ENCODE results near the gene ABCA8.

The ABCA8 gene

DNA sequence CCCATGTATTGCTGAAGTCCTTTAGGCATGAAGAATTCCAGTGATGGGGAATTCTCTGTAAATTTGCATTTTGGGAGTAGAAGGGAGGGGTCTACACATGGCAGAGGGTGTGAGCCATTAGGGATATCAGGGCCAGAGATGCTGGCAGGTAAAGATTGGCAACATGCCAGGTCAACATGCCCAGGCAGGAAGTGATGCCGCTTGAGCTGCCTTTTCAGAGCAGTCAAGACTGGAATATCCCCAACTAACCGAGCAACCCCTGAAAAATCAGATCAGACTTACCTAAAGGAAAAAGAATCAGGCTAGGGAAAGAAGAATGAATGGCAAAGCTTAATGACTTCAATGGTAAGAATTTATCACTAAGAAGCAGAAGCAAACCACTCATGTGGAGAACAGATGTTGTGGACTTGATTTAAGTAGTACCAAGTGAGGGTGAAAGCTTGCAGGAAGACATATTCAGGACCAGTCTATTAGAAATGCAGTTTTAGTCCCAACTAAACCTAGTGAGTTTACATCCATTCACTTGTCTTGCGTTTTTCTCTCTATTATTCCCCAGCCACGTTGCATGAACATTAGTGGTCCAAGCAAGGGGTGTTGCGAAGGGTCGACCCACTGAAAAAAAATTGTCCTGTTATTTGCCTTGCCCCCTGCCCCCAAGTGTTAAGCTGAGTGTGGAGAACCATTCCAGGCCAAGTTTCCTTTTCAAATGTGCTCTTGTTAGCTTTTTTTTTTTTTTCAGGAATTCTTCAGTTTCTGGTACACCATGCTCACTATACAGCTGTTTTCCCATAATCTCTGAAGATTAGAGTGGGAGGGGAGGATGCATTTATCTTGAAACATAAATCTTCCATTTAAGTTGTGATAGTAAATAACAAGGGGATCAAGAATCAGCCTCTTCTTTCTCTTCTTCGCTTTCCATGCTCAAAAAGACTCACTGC, 105.2 kb downstream of the ABCA8 start:
- TF ChIP-seq CTCF (conservative IDR thresholded peaks at IDR 0.05; ENCODE audit: low read depth) = no peak
- POLR2A ChIA-PET (ENCODE audit: low non-redundant PET) = no interaction called here
- no peak overlapping the region for H3K27ac ChIP-seq
- peak; percentile 29 for DNase-seq (ENCODE audit: low spot score)
- CTCF ChIA-PET = interaction anchor here (0.5 kb wide), 1 partner anchor 558 kb away, joined by 5 read pairs; no protein-coding TSS in a partner anchor

DNA sequence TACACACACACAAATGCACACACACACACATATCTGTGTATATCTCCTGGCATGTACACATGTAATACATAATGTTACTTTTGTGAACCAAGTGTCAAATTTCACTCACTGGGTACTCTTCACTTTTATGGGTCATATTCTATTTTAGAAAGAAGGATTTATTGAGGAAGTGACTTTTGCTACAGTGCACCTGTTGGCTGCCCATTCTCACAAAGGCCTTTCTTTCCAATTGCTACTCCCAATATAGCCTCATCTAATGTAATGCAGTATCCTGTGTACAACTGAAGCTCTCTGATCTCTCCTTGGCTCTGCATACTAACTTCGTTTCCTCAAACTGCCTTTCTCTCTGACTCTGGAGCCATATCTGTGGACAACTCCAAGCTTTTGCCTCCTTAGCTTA, 107.5 kb downstream of the ABCA8 start:
- POLR2A ChIA-PET (ENCODE audit: low non-redundant PET) = no interaction called here
- DNase-seq (ENCODE audit: low spot score) = no peak
- H3K27ac ChIP-seq = no peak overlapping the region
- TF ChIP-seq CTCF (conservative IDR thresholded peaks at IDR 0.05; ENCODE audit: low read depth) = no peak
- CTCF ChIA-PET = interaction anchor here (0.6 kb wide), 1 partner anchor 655 kb away, joined by 4 read pairs; no protein-coding TSS in a partner anchor

- no peak overlapping the region for H3K27ac ChIP-seq
- DNase-seq (ENCODE audit: low spot score) = no peak
- POLR2A ChIA-PET (ENCODE audit: low non-redundant PET) = no interaction called here
- CTCF ChIA-PET = no interaction called here
- TF ChIP-seq CTCF (conservative IDR thresholded peaks at IDR 0.05; ENCODE audit: low read depth) = no peak
These were observed 111.7 kb downstream of the ABCA8 start for GRCh38 chr17:68843522-68843921.

- ChIA-PET CTCF (no interaction called here), POLR2A (ENCODE audit: low non-redundant PET) (no interaction called here)
- no peak overlapping the region for H3K27ac ChIP-seq
- TF ChIP-seq CTCF (conservative IDR thresholded peaks at IDR 0.05; ENCODE audit: low read depth) = no peak
- DNase-seq (ENCODE audit: low spot score) = no peak
These were observed 115.1 kb downstream of the ABCA8 start for GRCh38 chr17:68840073-68840472.

DNA sequence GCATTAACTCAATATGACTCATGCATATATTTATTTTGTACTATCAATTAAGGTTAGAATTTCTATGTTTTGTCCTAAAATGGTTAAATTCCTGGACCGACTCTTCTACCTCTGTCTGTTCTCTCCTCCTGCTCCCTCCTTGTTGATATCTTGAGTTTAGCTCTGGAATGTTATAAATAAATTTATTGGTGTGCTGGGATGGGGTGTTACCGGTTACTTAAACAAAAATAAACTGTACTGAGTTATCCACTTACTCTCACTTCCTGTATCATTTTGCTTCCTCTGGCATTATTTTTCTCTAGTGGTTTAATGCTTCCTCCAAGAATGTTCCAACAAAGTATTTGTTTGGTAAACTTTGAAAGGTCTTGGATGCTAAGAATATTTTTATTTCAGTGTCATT, 120.1 kb downstream of the ABCA8 start:
- H3K27ac ChIP-seq = no peak overlapping the region
- no peak for DNase-seq (ENCODE audit: low spot score)
- CTCF ChIA-PET = no interaction called here
- no peak for TF ChIP-seq CTCF (conservative IDR thresholded peaks at IDR 0.05; ENCODE audit: low read depth)
- POLR2A ChIA-PET (ENCODE audit: low non-redundant PET) = no interaction called here

- ChIA-PET CTCF (no interaction called here), POLR2A (ENCODE audit: low non-redundant PET) (no interaction called here)
- no peak overlapping the region for H3K27ac ChIP-seq
- no peak for DNase-seq (ENCODE audit: low spot score)
- no peak for TF ChIP-seq CTCF (conservative IDR thresholded peaks at IDR 0.05; ENCODE audit: low read depth)
These were observed 120.8 kb downstream of the ABCA8 start for GRCh38 chr17:68834328-68834836.

Measured in RWPE1 (cell line).